Loucy (cell line): ENCODE data around the gene MRPS31.

Source experiments
- H2AFZ ChIP-seq: fragments of 200-600 bp; sonication (generic); 2 replicates; pipeline ENCODE4 v1.6.0; 2016; ENCODE audit warnings: antibody characterized with exemption, mild to moderate bottlenecking, low read length, moderate library complexity
- H3F3A ChIP-seq: fragments of 200-600 bp; 2 replicates; pipeline ENCODE4 v1.6.0; 2016; ENCODE audit warnings: antibody characterized with exemption, low read depth, mild to moderate bottlenecking
- H3K27me3 ChIP-seq: fragments of 200-600 bp; sonication (generic); 2 replicates; pipeline ENCODE4 v1.6.1; 2014; ENCODE audit warnings: low read length, mild to moderate bottlenecking; ENCODE audit not compliant: insufficient read depth, poor library complexity, severe bottlenecking
- H3K36me3 ChIP-seq: fragments of 200-600 bp; sonication (generic); 2 replicates; pipeline ENCODE4 v1.6.1; 2016; ENCODE audit warnings: low read length; ENCODE audit not compliant: insufficient read depth
- H3K4me1 ChIP-seq: fragments of 200-600 bp; sonication (generic); 2 replicates; pipeline ENCODE4 v1.5.1; 2014; ENCODE audit warnings: low read length, mild to moderate bottlenecking; ENCODE audit not compliant: insufficient read depth, poor library complexity, severe bottlenecking
- H3K4me2 ChIP-seq: fragments of 200-600 bp; sonication (generic); 2 replicates; pipeline ENCODE4 v1.6.0; 2014; ENCODE audit warnings: antibody characterized with exemption, low read length, low read depth, mild to moderate bottlenecking; ENCODE audit not compliant: poor library complexity, severe bottlenecking
- H3K4me3 ChIP-seq: fragments of 200-600 bp; sonication (generic); 2 replicates; pipeline ENCODE4 v1.5.1; 2014; ENCODE audit warnings: low read length, mild to moderate bottlenecking, mixed read lengths; ENCODE audit not compliant: poor library complexity, severe bottlenecking
- H3K79me2 ChIP-seq: fragments of 200-600 bp; sonication (generic); 2 replicates; pipeline ENCODE4 v1.6.1; 2014; ENCODE audit warnings: low read length; ENCODE audit not compliant: insufficient read depth
- H3K9ac ChIP-seq: fragments of 200-600 bp; sonication (generic); 2 replicates; pipeline ENCODE4 v1.6.0; 2014; ENCODE audit warnings: mild to moderate bottlenecking, low read depth, low read length, moderate library complexity; ENCODE audit not compliant: poor library complexity, severe bottlenecking
- H3K9me2 ChIP-seq: fragments of 200-600 bp; sonication (generic); replicated peaks from 2 replicates; pipeline ENCODE4 v1.6.1; 2016; ENCODE audit warnings: low read depth, low read length, mixed read lengths
- H3K9me3 ChIP-seq: fragments of 200-600 bp; sonication (generic); 2 replicates; pipeline ENCODE4 v1.6.1; 2014; ENCODE audit warnings: mild to moderate bottlenecking, antibody characterized with exemption, low read length, low read depth; ENCODE audit not compliant: insufficient read depth
- H4K20me1 ChIP-seq: fragments of 200-600 bp; sonication (generic); 2 replicates; pipeline ENCODE4 v1.6.0; 2014; ENCODE audit warnings: antibody characterized with exemption, low read length, mild to moderate bottlenecking; ENCODE audit not compliant: insufficient read depth, poor library complexity, severe bottlenecking
- CTCF ChIP-seq: fragments of 200-600 bp; sonication (generic); conservative IDR thresholded peaks from 2 replicates; pipeline ENCODE4 v1.5.1; 2014; ENCODE audit warnings: mild to moderate bottlenecking, antibody characterized with exemption, low read length
- EZH2phosphoT487 ChIP-seq: fragments of 200-600 bp; IDR thresholded peaks from 2 replicates; pipeline ENCODE4 v1.6.1; 2018; ENCODE audit warnings: antibody characterized with exemption, mild to moderate bottlenecking, moderate library complexity, borderline replicate concordance

MRPS31 gene

DNA sequence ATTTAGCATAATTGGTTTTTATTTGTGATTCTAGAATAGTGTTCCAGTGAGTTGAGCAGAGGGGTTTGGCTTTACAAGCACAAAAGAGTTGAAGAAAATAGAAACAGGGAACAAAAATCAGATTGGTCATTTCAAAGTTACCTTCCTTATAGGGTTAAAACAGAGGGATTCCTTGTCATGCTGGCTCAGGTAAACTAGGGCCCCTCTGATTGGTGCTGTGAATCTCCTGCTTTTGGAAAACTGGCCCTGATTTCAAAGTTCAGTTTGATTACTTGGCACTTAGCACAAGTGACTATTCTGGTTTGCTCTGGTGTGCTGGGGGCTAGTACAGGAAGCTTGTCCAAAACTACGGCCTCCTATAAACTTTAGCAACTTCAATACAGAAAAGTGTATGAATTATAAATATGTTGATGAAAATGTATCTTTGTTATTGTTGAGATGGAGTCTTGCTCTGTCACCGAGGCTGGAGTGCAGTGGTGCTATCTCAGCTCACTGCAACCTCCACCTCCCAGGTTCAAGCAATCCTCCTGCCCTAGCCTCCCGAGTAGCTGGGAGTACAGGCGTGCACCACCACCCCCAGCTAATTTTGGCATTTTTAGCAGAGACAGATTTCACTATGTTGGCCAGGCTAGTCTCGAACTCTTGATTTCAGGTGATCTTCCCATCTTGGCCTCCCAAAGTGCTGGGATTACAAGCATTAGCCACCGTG lies 1.9 kb upstream of the MRPS31 start:
- Histone ChIP-seq H3K4me3 (no peak overlapping the region), H3K4me1 (peaks cover 19% of the 10 kb centered on the region), H4K20me1 (peaks cover 8% of the 10 kb centered on the region), H3K9me2 (no peaks in the 10 kb centered on the region), H3K9ac (no peak overlapping the region), H2AFZ (peak overlapping the region; percentile 32; the same call in 1 of the 2 replicates), H3K27me3 (no peaks in the 10 kb centered on the region), H3K79me2 (peaks cover 16% of the 10 kb centered on the region), H3K4me2 (no peak overlapping the region), H3F3A (no peaks in the 10 kb centered on the region), H3K36me3 (no peaks in the 10 kb centered on the region), H3K9me3 (no peaks in the 10 kb centered on the region)
- TF ChIP-seq EZH2phosphoT487 (no peak), CTCF (no peak)

- TF ChIP-seq EZH2phosphoT487 (no peak), CTCF (no peak)
- peak overlapping the region; percentile 99 for H3K4me2 ChIP-seq
- H3K4me3 ChIP-seq = peak overlapping the region; percentile 83
- peak overlapping the region; percentile 83 for H3K9ac ChIP-seq
- H3F3A ChIP-seq = no peaks in the 10 kb centered on the region
- H4K20me1 ChIP-seq = peaks cover 8% of the 10 kb centered on the region
- H3K9me3 ChIP-seq = no peaks in the 10 kb centered on the region
- H3K36me3 ChIP-seq = no peaks in the 10 kb centered on the region
- no peaks in the 10 kb centered on the region for H3K27me3 ChIP-seq
- H2AFZ ChIP-seq = peak overlapping the region; percentile 89
- H3K4me1 ChIP-seq = peaks cover 15% of the 10 kb centered on the region
- H3K79me2 ChIP-seq = peaks cover 31% of the 10 kb centered on the region
- H3K9me2 ChIP-seq = no peaks in the 10 kb centered on the region
Observed at GRCh38 chr13:40770609-40770933, 419 bp downstream of the MRPS31 start.

- Histone ChIP-seq H3K4me1 (peaks cover 18% of the 10 kb centered on the region), H2AFZ (no peak overlapping the region), H4K20me1 (peaks cover 10% of the 10 kb centered on the region), H3K4me3 (peak overlapping the region; percentile 83), H3F3A (no peaks in the 10 kb centered on the region), H3K9ac (peak overlapping the region; percentile 83), H3K36me3 (no peaks in the 10 kb centered on the region), H3K9me3 (no peaks in the 10 kb centered on the region), H3K79me2 (peaks cover 32% of the 10 kb centered on the region), H3K9me2 (no peaks in the 10 kb centered on the region), H3K4me2 (peak overlapping the region; percentile 99), H3K27me3 (no peaks in the 10 kb centered on the region)
- no peak for TF ChIP-seq CTCF
Observed at GRCh38 chr13:40769970-40770369, 1.0 kb downstream of the MRPS31 start.
